Osteocyte (in vitro differentiated cells): ENCODE measurements around the gene MSH6. TPM values are rescaled to one million over a fixed set of nuclear protein-coding genes. Genes with fewer than 3 reads are reported as not detected.

Experiments
- DNase-seq: peaks from one replicate; pipeline ENCODE4 v3.0.0; 2021; ENCODE audit warnings: mixed read lengths; ENCODE audit not compliant: unreplicated experiment; ENCODE audit errors: extremely low spot score
- H3K27ac Mint-ChIP-seq: one replicate; pipeline ENCODE4 v1.8.0; 2021; ENCODE audit warnings: mild to moderate bottlenecking, mixed read lengths; ENCODE audit not compliant: unreplicated experiment
- H3K27me3 Mint-ChIP-seq: one replicate; pipeline ENCODE4 v1.8.0; 2021; ENCODE audit warnings: mixed read lengths; ENCODE audit not compliant: unreplicated experiment
- H3K36me3 Mint-ChIP-seq: one replicate; pipeline ENCODE4 v1.8.0; 2021; ENCODE audit warnings: mixed read lengths; ENCODE audit not compliant: unreplicated experiment
- H3K4me1 Mint-ChIP-seq: one replicate; pipeline ENCODE4 v1.8.0; 2021; ENCODE audit warnings: mixed read lengths; ENCODE audit not compliant: unreplicated experiment
- H3K4me3 Mint-ChIP-seq: one replicate; pipeline ENCODE4 v1.8.0; 2021; ENCODE audit warnings: mild to moderate bottlenecking, moderate library complexity, mixed read lengths; ENCODE audit not compliant: unreplicated experiment
- H3K9me3 Mint-ChIP-seq: one replicate; pipeline ENCODE4 v1.8.0; 2021; ENCODE audit warnings: mixed read lengths; ENCODE audit not compliant: unreplicated experiment
- CTCF ChIP-seq: fragments of 200-600 bp; sonication (generic); IDR thresholded peaks from 2 replicates; pipeline ENCODE4 v1.5.0; 2021; ENCODE audit warnings: antibody characterized with exemption, mild to moderate bottlenecking, moderate library complexity
- total RNA-seq: library from RNA; stranded (reverse); gene quantifications from 2 replicates; pipeline ENCODE4 v1.2.1, GENCODE V29; 2021

MSH6 gene
- total RNA-seq, 1 donor from 2014 or later = 55.8 TPM

- Mint-ChIP-seq H3K36me3 (no peaks in the 10 kb centered on the region), H3K27ac (no peak overlapping the region), H3K4me1 (peaks cover 9% of the 10 kb centered on the region), H3K4me3 (no peak overlapping the region), H3K27me3 (no peaks in the 10 kb centered on the region), H3K9me3 (peaks cover 3% of the 10 kb centered on the region)
- TF ChIP-seq CTCF = no peak
- no peak for DNase-seq
Observed at GRCh38 chr2:47751856-47752414, 31.0 kb upstream of the MSH6 start.

GRCh38 chr2:47767497-47767844 is 15.5 kb upstream of the MSH6 start:
- no peak overlapping the region for H3K27ac Mint-ChIP-seq
- H3K36me3 Mint-ChIP-seq = no peaks in the 10 kb centered on the region
- H3K9me3 Mint-ChIP-seq = peaks cover 5% of the 10 kb centered on the region
- peaks cover 4% of the 10 kb centered on the region for H3K4me1 Mint-ChIP-seq
- H3K27me3 Mint-ChIP-seq = no peaks in the 10 kb centered on the region
- no peak overlapping the region for H3K4me3 Mint-ChIP-seq
- TF ChIP-seq CTCF = no peak
- no peak for DNase-seq

- Mint-ChIP-seq H3K27me3 (no peaks in the 10 kb centered on the region), H3K27ac (no peak overlapping the region), H3K9me3 (peaks cover 5% of the 10 kb centered on the region), H3K4me1 (peaks cover 4% of the 10 kb centered on the region), H3K4me3 (peak overlapping the region; percentile 55), H3K36me3 (no peaks in the 10 kb centered on the region)
- peak; percentile 91 for DNase-seq
- TF ChIP-seq CTCF = peak; percentile 99
Observed at GRCh38 chr2:47767880-47768609, 14.9 kb upstream of the MSH6 start.

GRCh38 chr2:47769318-47769717 is 13.6 kb upstream of the MSH6 start:
- DNase-seq = no peak
- Mint-ChIP-seq H3K9me3 (peaks cover 5% of the 10 kb centered on the region), H3K4me3 (no peak overlapping the region), H3K27me3 (no peaks in the 10 kb centered on the region), H3K27ac (no peak overlapping the region), H3K36me3 (no peaks in the 10 kb centered on the region), H3K4me1 (peaks cover 4% of the 10 kb centered on the region)
- TF ChIP-seq CTCF = no peak

- Mint-ChIP-seq H3K4me1 (peaks cover 4% of the 10 kb centered on the region), H3K27me3 (no peaks in the 10 kb centered on the region), H3K4me3 (no peak overlapping the region), H3K36me3 (no peaks in the 10 kb centered on the region), H3K27ac (peak overlapping the region; percentile 35), H3K9me3 (peaks cover 5% of the 10 kb centered on the region)
- TF ChIP-seq CTCF = no peak
- no peak for DNase-seq
Observed at GRCh38 chr2:47771211-47771610, 11.7 kb upstream of the MSH6 start.
